HG03354 (cell line): Measurements from ENCODE around the gene CPA2.

Experiments used
- ATAC-seq: cut with Tn5 transposase; IDR thresholded peaks from one replicate; pipeline ENCODE4 v1.9.1; 2021; ENCODE audit warnings: mild to moderate bottlenecking; ENCODE audit not compliant: unreplicated experiment, poor library complexity, severe bottlenecking

Gene CPA2

GRCh38 chr7:130277763-130278643, 11.3 kb downstream of the CPA2 start:
- ATAC-seq, result no peak

GRCh38 chr7:130278860-130279259, 12.2 kb downstream of the CPA2 start:
- ATAC-seq, result no peak

- ATAC-seq, result no peak
These were observed 12.6 kb downstream of the CPA2 start for GRCh38 chr7:130279286-130279685.

GRCh38 chr7:130279906-130280305, 13.2 kb downstream of the CPA2 start:
- no peak for ATAC-seq

GRCh38 chr7:130281260-130281659, 14.6 kb downstream of the CPA2 start:
- no peak for ATAC-seq

GRCh38 chr7:130286881-130287280, 20.2 kb downstream of the CPA2 start:
- ATAC-seq, result no peak

GRCh38 chr7:130288168-130288567, 21.5 kb downstream of the CPA2 start:
- no peak for ATAC-seq

- ATAC-seq, result no peak
These were observed 22.2 kb downstream of the CPA2 start for GRCh38 chr7:130288829-130289228.

- no peak for ATAC-seq
These were observed 22.8 kb downstream of the CPA2 start for GRCh38 chr7:130289478-130289877.

- ATAC-seq, result no peak
These were observed 24.1 kb downstream of the CPA2 start for GRCh38 chr7:130290745-130291144.

- ATAC-seq, result no peak
These were observed 26.1 kb downstream of the CPA2 start, which contains the start of gene CPA4 for GRCh38 chr7:130292682-130293257. Gene CPA4, plus strand, starts transcription at chr7:130293161. Its CDS starts 20 bp downstream, at chr7:130293181.

GRCh38 chr7:130293521-130293920, 26.9 kb downstream of the CPA2 start:
- no peak for ATAC-seq

- no peak for ATAC-seq
These were observed 27.7 kb downstream of the CPA2 start for GRCh38 chr7:130294314-130294713.

- no peak for ATAC-seq
These were observed 29.7 kb downstream of the CPA2 start for GRCh38 chr7:130296221-130296951.

GRCh38 chr7:130297628-130298543, 31.2 kb downstream of the CPA2 start:
- no peak for ATAC-seq

- ATAC-seq, result no peak
These were observed 32.1 kb downstream of the CPA2 start for GRCh38 chr7:130298544-130299326.

GRCh38 chr7:130299866-130300265, 33.2 kb downstream of the CPA2 start:
- no peak for ATAC-seq

- ATAC-seq, result no peak
These were observed 34.9 kb downstream of the CPA2 start for GRCh38 chr7:130301501-130302020.

GRCh38 chr7:130302649-130303048, 36.0 kb downstream of the CPA2 start:
- no peak for ATAC-seq
